CD4-positive, alpha-beta T cell (primary cell): ENCODE results near the gene RGR. TPM values are rescaled to one million over a fixed set of nuclear protein-coding genes. Genes with fewer than 3 reads are reported as not detected.
A peak's percentile ranks its signal among the peaks of the same experiment; 100 is the strongest.

Experiments
- ATAC-seq: fragments of 200-7000 bp; cut with Tn5 transposase; one replicate; pipeline ENCODE4 v1.10.0; 2022; ENCODE audit warnings: mild to moderate bottlenecking; ENCODE audit not compliant: poor library complexity
- CTCF ChIA-PET: fragments of 350-600 bp; sonication (Branson Sonifier 250); formaldehyde crosslinking; loops from one replicate; lab custom pipeline; 2021; ENCODE audit warnings: antibody characterized with exemption, inconsistent platforms; lab: Charles Lee
- POLR2A ChIA-PET: fragments of 350-600 bp; sonication (Branson Sonifier 250); formaldehyde crosslinking; loops from one replicate; lab custom pipeline; 2021; ENCODE audit warnings: antibody characterized with exemption, inconsistent platforms; lab: Charles Lee
- DNase-seq, 14 experiments: peaks; one replicate each; pipeline ENCODE4 v3.0.0-alpha.2; 2013 to 2020; ENCODE audit warnings: mixed read lengths in 2 of 14
- H3K27ac ChIP-seq, 2 donors: one replicate each; pipeline versions ENCODE4 v1.5.1 to v1.7.0; 2013; ENCODE audit warnings: low read length in 2 of 2, low read depth in 1 of 2, mild to moderate bottlenecking in 1 of 2
- H3K27me3 ChIP-seq, 2 experiments: 1 replicate in 1 of 2; 2 replicates in 1 of 2; pipeline versions ENCODE4 v1.6.1 to v1.7.0; 2013; ENCODE audit warnings: low read length in 2 of 2, control low read depth in 1 of 2, mild to moderate bottlenecking in 1 of 2, moderate library complexity in 1 of 2; ENCODE audit not compliant: insufficient read depth in 2 of 2, control insufficient read depth in 1 of 2
- H3K36me3 ChIP-seq: one replicate; pipeline ENCODE4 v1.6.1; 2013; ENCODE audit warnings: low read length, control low read depth; ENCODE audit not compliant: insufficient read depth
- H3K4me1 ChIP-seq: one replicate; pipeline ENCODE4 v1.6.1; 2013; ENCODE audit warnings: low read length, control low read depth; ENCODE audit not compliant: insufficient read depth
- H3K4me3 ChIP-seq: one replicate; pipeline ENCODE4 v1.5.1; 2013; ENCODE audit warnings: mild to moderate bottlenecking, low read length, moderate library complexity
- H3K9me3 ChIP-seq, 2 experiments: 1 replicate in 1 of 2; 2 replicates in 1 of 2; pipeline versions ENCODE4 v1.6.1 to v1.7.0; 2013; ENCODE audit warnings: low read length in 2 of 2, mild to moderate bottlenecking in 2 of 2, control low read depth in 1 of 2, moderate library complexity in 1 of 2; ENCODE audit not compliant: control insufficient read depth in 1 of 2, insufficient read depth in 1 of 2
- H3K27ac Mint-ChIP-seq: one replicate; pipeline ENCODE4 v1.8.0; 2020; ENCODE audit warnings: mixed read lengths
- H3K27me3 Mint-ChIP-seq: one replicate; pipeline ENCODE4 v1.8.0; 2021; ENCODE audit warnings: mixed read lengths
- H3K36me3 Mint-ChIP-seq: one replicate; pipeline ENCODE4 v1.8.0; 2021; ENCODE audit warnings: low read depth, mixed read lengths
- H3K4me1 Mint-ChIP-seq: one replicate; pipeline ENCODE4 v1.8.0; 2021; ENCODE audit warnings: low read depth, mixed read lengths
- H3K4me3 Mint-ChIP-seq: one replicate; pipeline ENCODE4 v1.8.0; 2020; ENCODE audit warnings: mild to moderate bottlenecking, mixed read lengths
- H3K9me3 Mint-ChIP-seq: one replicate; pipeline ENCODE4 v1.8.0; 2020; ENCODE audit warnings: mixed read lengths
- intact Hi-C, 2 experiments: fragments of 100-400 bp; cut with DNase I in 1 of 2; cut with micrococcal nuclease in 1 of 2; formaldehyde crosslinking; loops; one replicate each; pipeline versions ENCODE4 v1.15.1 to v1.9.0; 2023 to 2025; cut with DNase I, micrococcal nuclease
- total RNA-seq, 174 experiments: library from RNA in 2 of 174; stranded (reverse) in 2 of 174; gene quantifications; one replicate each; pipeline ENCODE4 v1.2.3 and lab custom pipeline; 2021 to 2026
- TF ChIP-seq, protein P1 (sequence below): fragments of 200-600 bp; IDR thresholded peaks from one replicate; pipeline ENCODE4 v1.8.0; 2022; ENCODE audit warnings: antibody characterized with exemption, mild to moderate bottlenecking

RGR gene
- total RNA-seq, 2 experiments from 2014 or later, result not detected

DNA sequence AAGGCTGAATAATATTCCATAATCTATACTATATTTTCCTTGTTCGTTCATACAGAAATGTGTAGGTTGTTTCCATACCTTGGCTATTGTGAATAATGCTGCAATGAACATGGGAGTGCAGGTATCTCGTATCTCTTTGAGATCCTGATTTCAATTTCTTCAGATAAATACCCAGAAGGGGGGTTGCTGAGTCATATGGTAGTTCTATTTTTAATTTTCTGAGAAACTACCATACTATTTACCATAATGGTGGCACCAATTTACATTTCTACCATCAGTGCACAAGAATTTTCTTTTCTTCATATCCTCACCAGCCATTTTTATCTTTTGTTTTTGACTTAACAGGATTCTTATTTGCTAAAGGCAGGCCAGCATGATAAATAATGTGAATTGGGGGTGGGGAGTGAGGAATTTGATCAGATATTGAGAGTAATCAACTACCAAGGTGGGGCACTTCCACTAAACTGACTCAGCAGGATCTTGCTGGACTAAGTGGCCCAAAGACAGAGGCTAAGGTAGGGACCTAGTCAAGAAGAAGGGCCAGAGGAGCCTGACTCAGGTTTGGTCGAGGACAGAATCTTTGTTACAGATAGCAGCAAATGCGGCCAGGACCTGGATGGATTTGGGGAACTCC lies 62.0 kb downstream of the RGR start:
- TF ChIP-seq, protein P1, sequence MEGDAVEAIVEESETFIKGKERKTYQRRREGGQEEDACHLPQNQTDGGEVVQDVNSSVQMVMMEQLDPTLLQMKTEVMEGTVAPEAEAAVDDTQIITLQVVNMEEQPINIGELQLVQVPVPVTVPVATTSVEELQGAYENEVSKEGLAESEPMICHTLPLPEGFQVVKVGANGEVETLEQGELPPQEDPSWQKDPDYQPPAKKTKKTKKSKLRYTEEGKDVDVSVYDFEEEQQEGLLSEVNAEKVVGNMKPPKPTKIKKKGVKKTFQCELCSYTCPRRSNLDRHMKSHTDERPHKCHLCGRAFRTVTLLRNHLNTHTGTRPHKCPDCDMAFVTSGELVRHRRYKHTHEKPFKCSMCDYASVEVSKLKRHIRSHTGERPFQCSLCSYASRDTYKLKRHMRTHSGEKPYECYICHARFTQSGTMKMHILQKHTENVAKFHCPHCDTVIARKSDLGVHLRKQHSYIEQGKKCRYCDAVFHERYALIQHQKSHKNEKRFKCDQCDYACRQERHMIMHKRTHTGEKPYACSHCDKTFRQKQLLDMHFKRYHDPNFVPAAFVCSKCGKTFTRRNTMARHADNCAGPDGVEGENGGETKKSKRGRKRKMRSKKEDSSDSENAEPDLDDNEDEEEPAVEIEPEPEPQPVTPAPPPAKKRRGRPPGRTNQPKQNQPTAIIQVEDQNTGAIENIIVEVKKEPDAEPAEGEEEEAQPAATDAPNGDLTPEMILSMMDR, result no peak
- H3K4me3 ChIP-seq, result no peak overlapping the region
- H3K36me3 Mint-ChIP-seq, result no peaks in the 10 kb centered on the region
- H3K36me3 ChIP-seq, result no peaks in the 10 kb centered on the region
- intact Hi-C loops, result no loop called here
- no peak for DNase-seq
- H3K4me1 ChIP-seq, result peaks cover 15% of the 10 kb centered on the region
- H3K4me3 Mint-ChIP-seq, result no peak overlapping the region
- H3K9me3 Mint-ChIP-seq, result no peaks in the 10 kb centered on the region
- H3K27ac ChIP-seq, result no peak overlapping the region
- ChIA-PET CTCF (no interaction called here), POLR2A (no interaction called here)
- no peak for ATAC-seq
- H3K27ac Mint-ChIP-seq, result no peak overlapping the region
- H3K9me3 ChIP-seq, result no peaks in the 10 kb centered on the region
- H3K4me1 Mint-ChIP-seq, result peaks cover 16% of the 10 kb centered on the region
- no peaks in the 10 kb centered on the region for H3K27me3 Mint-ChIP-seq
- H3K27me3 ChIP-seq, result no peaks in the 10 kb centered on the region

DNA sequence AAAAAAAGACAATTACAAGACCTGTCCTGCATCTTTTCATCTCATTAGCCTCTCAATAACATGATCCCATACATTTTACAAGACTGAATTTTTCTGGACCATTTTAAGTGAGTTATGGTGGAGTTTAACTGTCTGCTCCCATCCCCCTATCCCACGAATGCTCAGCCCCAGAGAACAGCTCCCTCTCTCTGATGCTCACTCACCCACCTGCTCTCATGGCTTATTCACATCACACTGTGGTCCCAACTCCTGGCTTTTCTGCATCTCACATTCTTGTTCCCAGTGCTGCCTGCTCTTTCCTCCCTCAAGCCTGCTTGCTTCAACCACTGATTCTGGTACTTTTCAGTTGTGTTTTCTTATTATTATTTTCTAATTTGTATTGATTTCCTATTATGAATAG lies 63.2 kb downstream of the RGR start:
- POLR2A ChIA-PET, result interaction anchor here (0.9 to 1.0 kb wide), 2 partner anchors 21 to 23 kb away, joined by 3 to 4 read pairs; no protein-coding TSS in a partner anchor
- CTCF ChIA-PET, result interaction anchor here (0.7 kb wide), 1 partner anchor 62 kb away, joined by 3 read pairs; no protein-coding TSS in a partner anchor
- peaks cover 16% of the 10 kb centered on the region for H3K4me1 Mint-ChIP-seq

DNA sequence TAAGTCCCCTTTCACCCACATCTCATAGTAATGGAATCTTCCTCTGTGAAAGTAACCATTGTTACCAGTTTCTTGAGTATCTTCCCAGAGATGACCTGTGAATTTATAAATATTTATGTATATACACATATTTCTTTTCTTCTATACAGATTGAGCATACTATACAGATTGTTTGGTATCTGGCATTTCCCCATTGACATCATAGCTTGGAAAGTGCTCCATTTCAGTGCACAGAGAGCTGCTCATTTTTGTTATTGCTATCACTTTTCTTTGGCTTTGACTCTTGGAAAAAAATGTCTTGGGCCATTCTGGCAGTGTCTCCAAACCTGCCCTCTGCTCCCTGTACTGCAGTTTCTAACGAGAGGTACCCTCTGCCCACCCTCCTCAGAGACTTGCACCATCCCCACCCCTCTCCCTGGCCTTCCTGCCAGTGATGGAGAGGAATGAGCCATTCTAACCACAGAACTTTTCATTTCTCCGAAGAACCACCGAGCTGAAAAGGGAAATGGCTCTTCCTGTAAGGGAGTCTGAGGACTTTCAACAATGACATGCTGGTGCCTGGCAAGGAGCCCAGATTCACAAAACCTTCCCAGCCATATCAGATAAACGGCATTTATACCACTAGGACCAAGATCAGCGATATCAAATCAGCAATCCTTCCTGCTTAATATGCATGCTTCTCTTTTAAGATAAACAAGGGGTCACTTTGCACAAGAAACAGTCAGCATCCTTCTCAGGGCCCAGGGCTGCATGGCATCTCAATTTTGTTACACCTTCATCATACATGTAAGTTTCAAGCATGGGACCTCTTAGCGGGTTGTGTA lies 63.8 kb downstream of the RGR start:
- Mint-ChIP-seq H3K36me3 (no peaks in the 10 kb centered on the region), H3K4me1 (peaks cover 16% of the 10 kb centered on the region), H3K4me3 (peak overlapping the region; percentile 2), H3K27me3 (no peaks in the 10 kb centered on the region), H3K9me3 (no peaks in the 10 kb centered on the region), H3K27ac (no peak overlapping the region)
- Histone ChIP-seq H3K36me3 (no peaks in the 10 kb centered on the region), H3K27me3 (no peaks in the 10 kb centered on the region), H3K27ac (peak overlapping the region in 1 of 2 donors; percentile 7), H3K9me3 (no peaks in the 10 kb centered on the region), H3K4me3 (peak overlapping the region; percentile 6), H3K4me1 (peaks cover 15% of the 10 kb centered on the region)
- ATAC-seq, result peak; percentile 67
- TF ChIP-seq, protein P1, result no peak
- DNase-seq, result peak in 12 of 14 experiments; percentile 12 to 65 (median 38)
- ChIA-PET POLR2A (interaction anchor here (0.9 to 1.0 kb wide), 2 partner anchors 21 to 22 kb away, joined by 3 to 4 read pairs; no protein-coding TSS in a partner anchor), CTCF (no interaction called here)
- intact Hi-C loops, result loop anchor here in 1 of 2 experiments (2.0 kb wide), 1 partner anchor 26 kb away; no protein-coding TSS in a partner anchor

More for the DNA sequence above, 63.2 kb downstream of the RGR start:
- H3K9me3 Mint-ChIP-seq, result no peaks in the 10 kb centered on the region
- H3K27ac Mint-ChIP-seq, result no peak overlapping the region
- peaks cover 15% of the 10 kb centered on the region for H3K4me1 ChIP-seq
- ATAC-seq, result no peak
- TF ChIP-seq, protein P1, result no peak
- H3K9me3 ChIP-seq, result no peaks in the 10 kb centered on the region
- no peaks in the 10 kb centered on the region for H3K36me3 Mint-ChIP-seq
- intact Hi-C loops, result loop anchor here in 1 of 2 experiments (2.0 kb wide), 1 partner anchor 27 kb away; no protein-coding TSS in a partner anchor
- H3K4me3 ChIP-seq, result no peak overlapping the region
- DNase-seq, result no peak
- no peaks in the 10 kb centered on the region for H3K27me3 ChIP-seq
- H3K36me3 ChIP-seq, result no peaks in the 10 kb centered on the region
- no peak overlapping the region for H3K27ac ChIP-seq
- no peaks in the 10 kb centered on the region for H3K27me3 Mint-ChIP-seq
- H3K4me3 Mint-ChIP-seq, result no peak overlapping the region

Other genes starting within 250 kb of the RGR start
- gene GHITM, start 105.5 kb upstream of the RGR start, total RNA-seq, result 10 to 100 TPM; 64.7 to 67.9 TPM
- gene GPR15LG, start 71.3 kb upstream of the RGR start, total RNA-seq, result not detected
- under 1 TPM; 0.74 to 0.92 TPM for gene CDHR1, start 50.5 kb upstream of the RGR start, total RNA-seq
- gene LRIT2, start 19.5 kb upstream of the RGR start, total RNA-seq, result not detected
- not detected for gene LRIT1, start 3.5 kb upstream of the RGR start, total RNA-seq
- gene CCSER2, start 83.5 kb downstream of the RGR start, total RNA-seq, result 100 to 1,000 TPM; 134 to 148 TPM